Gastroesophageal sphincter (tissue), 4 donors: ENCODE data around the gene AFTPH. TPM values are rescaled to one million over a fixed set of nuclear protein-coding genes. Genes with fewer than 3 reads are reported as not detected.

ENCODE experiments used
- ATAC-seq: fragments of 150-250 bp; one replicate; pipeline ENCODE4 v1.9.1; 2016; ENCODE audit warnings: mild to moderate bottlenecking, moderate library complexity
- H3K27ac ChIP-seq, 4 donors: fragments of 200-600 bp; sonication (generic) in 3 of 4; 1 replicate in 3 of 4; 2 replicates in 1 of 4; pipeline ENCODE4 v1.5.1; 2016 to 2019
- H3K27me3 ChIP-seq: fragments of 200-600 bp; sonication (generic); one replicate; pipeline ENCODE4 v1.5.1; 2019
- H3K36me3 ChIP-seq, 2 donors: fragments of 200-600 bp; sonication (generic); one replicate each; pipeline ENCODE4 v1.5.1; 2019; ENCODE audit warnings: control low read depth in 1 of 2
- H3K4me1 ChIP-seq, 3 donors: fragments of 200-600 bp; sonication (generic); 1 replicate in 2 of 3; 2 replicates in 1 of 3; pipeline ENCODE4 v1.5.1; 2016 to 2019; ENCODE audit warnings: control low read depth in 2 of 3
- H3K4me3 ChIP-seq, 2 donors: fragments of 200-600 bp; sonication (generic); one replicate each; pipeline ENCODE4 v1.5.1; 2019; ENCODE audit warnings: mild to moderate bottlenecking in 1 of 2, moderate library complexity in 1 of 2
- H3K9me3 ChIP-seq, 3 donors: fragments of 200-600 bp; sonication (generic); one replicate each; pipeline ENCODE4 v1.5.1; 2017 to 2019; ENCODE audit warnings: control low read depth in 2 of 3
- CTCF ChIP-seq, 4 experiments: fragments of 200-600 bp in 2 of 4; fragments of 450-650 bp in 2 of 4; sonication (generic) in 1 of 4; IDR thresholded peaks; one replicate each; pipeline ENCODE4 v1.5.1; 2017 to 2019; ENCODE audit warnings: antibody characterized with exemption in 4 of 4, mild to moderate bottlenecking in 2 of 4, moderate library complexity in 2 of 4
- EP300 ChIP-seq: sonication (generic); formaldehyde crosslinking; IDR thresholded peaks from one replicate; pipeline ENCODE4 v1.6.1; 2017; ENCODE audit warnings: antibody characterized with exemption, mild to moderate bottlenecking
- POLR2A ChIP-seq, 2 donors: fragments of 450-650 bp; IDR thresholded peaks; one replicate each; pipeline ENCODE4 v1.6.1; 2017; ENCODE audit warnings: antibody characterized with exemption in 2 of 2, mild to moderate bottlenecking in 2 of 2, moderate library complexity in 1 of 2
- POLR2AphosphoS5 ChIP-seq: sonication (generic); formaldehyde crosslinking; IDR thresholded peaks from one replicate; pipeline ENCODE4 v1.6.1; 2017; ENCODE audit warnings: antibody characterized with exemption
- WGBS, 2 donors: methylation state at CpG; one replicate each; pipeline ENCODE4 v1.1.5; 2018; ENCODE audit warnings: low coverage in 1 of 2; 5-methylcytosine and 5-hydroxymethylcytosine counted together
- total RNA-seq, 4 donors: library from RNA; depleted of rRNA; stranded (reverse); fragments of >200 nt; gene quantifications; one replicate each; pipeline ENCODE4 v1.1.0, GENCODE V29; 2016

The AFTPH gene
- total RNA-seq, 4 donors from 2014 or later, result 33.0 to 53.5 (median 41.6) TPM

GRCh38 chr2:64542071-64543007 is 18.2 kb downstream of the AFTPH start:
- no peaks in the 10 kb centered on the region for H3K9me3 ChIP-seq
- H3K36me3 ChIP-seq, result no peaks in the 10 kb centered on the region
- peaks cover 0 to 50% (median 0%) of the 10 kb centered on the region in 3 donors for H3K4me1 ChIP-seq
- TF ChIP-seq POLR2A (IDR thresholded peaks at IDR 0.05) (no peak), POLR2AphosphoS5 (no peak), CTCF (IDR thresholded peaks at IDR 0.05) (no peak), EP300 (no peak)
- no peak overlapping the region for H3K4me3 ChIP-seq
- no peaks in the 10 kb centered on the region for H3K27me3 ChIP-seq
- WGBS, 2 donors, result 81 to 85% methylated on average over 4 to 5 of the region's 5 CpGs
- ATAC-seq, result no peak
- no peak overlapping the region for H3K27ac ChIP-seq

DNA sequence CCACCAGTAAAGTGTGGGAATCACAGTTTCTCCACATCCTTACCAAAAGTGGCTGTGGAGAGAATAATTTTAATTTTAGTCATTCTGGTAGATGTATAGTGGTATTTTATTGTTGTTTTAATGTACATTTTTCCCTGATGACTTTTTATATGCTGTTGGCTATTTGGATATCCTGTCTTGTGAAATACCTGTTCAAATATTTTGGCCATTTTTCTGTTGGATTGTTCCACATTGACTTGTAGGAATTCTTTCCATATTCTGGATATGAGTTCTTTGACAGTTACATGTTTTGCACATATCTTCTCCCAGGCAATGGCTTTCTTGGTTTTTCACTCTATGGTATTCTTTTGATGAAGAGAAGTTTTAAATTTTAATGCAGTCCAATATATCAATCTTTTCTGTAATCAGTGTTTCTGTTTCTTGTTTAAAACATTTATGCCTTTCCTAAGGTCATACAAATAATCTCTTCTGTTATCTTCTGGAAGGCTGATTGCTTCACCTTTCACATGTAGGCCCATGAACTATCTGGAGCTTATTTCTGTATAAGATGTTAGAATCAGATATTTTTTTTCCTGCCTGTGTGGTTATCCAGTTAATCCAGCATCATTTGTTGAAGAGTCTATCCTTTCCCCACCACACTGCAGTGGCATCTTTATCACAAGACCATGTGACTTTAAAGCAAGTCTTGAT is 19.0 kb downstream of the AFTPH start:
- Histone ChIP-seq H3K27me3 (no peaks in the 10 kb centered on the region), H3K4me1 (peaks cover 0 to 44% (median 0%) of the 10 kb centered on the region in 3 donors), H3K36me3 (no peaks in the 10 kb centered on the region), H3K4me3 (no peak overlapping the region), H3K27ac (no peak overlapping the region), H3K9me3 (no peaks in the 10 kb centered on the region)
- ATAC-seq, result no peak
- TF ChIP-seq EP300 (no peak), POLR2AphosphoS5 (no peak), CTCF (IDR thresholded peaks at IDR 0.05) (no peak), POLR2A (IDR thresholded peaks at IDR 0.05) (no peak)

DNA sequence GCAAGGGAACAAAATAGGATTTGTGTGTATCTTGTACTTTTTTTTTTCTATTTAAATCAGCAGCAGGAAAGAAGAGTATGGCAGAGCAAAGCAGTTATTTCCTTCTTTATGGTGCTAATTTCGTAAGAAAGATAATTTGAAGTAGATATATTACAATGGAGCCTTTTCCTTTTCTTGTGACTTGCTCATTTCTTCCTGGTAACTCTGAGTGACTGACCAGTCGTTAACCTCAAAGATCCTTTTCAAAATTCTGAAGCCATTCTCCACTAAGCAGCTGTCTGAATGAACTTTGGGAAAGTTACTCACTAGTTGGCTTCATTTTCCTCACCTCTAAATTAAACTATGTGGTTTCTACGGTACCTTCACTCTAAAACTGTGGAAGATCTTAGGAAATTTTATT is 24.6 kb downstream of the AFTPH start:
- WGBS, 2 donors, result 60 to 65% methylated on average over 3 of the region's 3 CpGs

DNA sequence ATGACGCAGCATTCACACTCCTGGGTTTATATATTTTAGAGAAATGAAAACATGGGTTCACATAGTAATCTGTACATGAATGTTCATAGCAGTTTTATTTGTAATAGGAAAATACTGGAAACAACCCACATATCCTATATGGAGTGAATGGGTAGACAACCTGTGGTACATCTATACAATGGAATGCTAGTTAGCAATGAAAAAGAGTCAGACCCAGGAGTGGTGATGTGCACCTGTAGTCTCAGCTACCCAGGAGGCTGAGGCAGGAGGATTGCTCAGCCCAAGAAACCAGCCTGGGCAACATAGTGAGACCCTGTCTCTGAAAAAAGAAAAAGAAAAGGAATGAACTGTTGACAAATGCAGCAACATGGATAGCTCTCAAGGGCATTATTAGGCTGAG is 25.9 kb downstream of the AFTPH start:
- H3K27ac ChIP-seq, result no peak overlapping the region
- no peak overlapping the region for H3K4me3 ChIP-seq
- 100% methylated on average over 1 of the region's 1 CpG for WGBS, 2 donors
- H3K9me3 ChIP-seq, result no peaks in the 10 kb centered on the region
- peaks cover 0 to 8% of the 10 kb centered on the region in 2 donors for H3K36me3 ChIP-seq
- no peak for ATAC-seq
- no peak for TF ChIP-seq EP300
- TF ChIP-seq CTCF (IDR thresholded peaks at IDR 0.05), result no peak
- no peak for TF ChIP-seq POLR2AphosphoS5
- TF ChIP-seq POLR2A (IDR thresholded peaks at IDR 0.05), result no peak
- no peaks in the 10 kb centered on the region for H3K27me3 ChIP-seq
- peaks cover 0 to under 1% (median 0%) of the 10 kb centered on the region in 3 donors for H3K4me1 ChIP-seq

More for the DNA sequence above, 24.6 kb downstream of the AFTPH start:
- TF ChIP-seq EP300, result no peak
- no peak for TF ChIP-seq POLR2A (IDR thresholded peaks at IDR 0.05)
- TF ChIP-seq POLR2AphosphoS5, result no peak
- no peak for TF ChIP-seq CTCF (IDR thresholded peaks at IDR 0.05)
- Histone ChIP-seq H3K27me3 (no peaks in the 10 kb centered on the region), H3K36me3 (peaks cover 0 to 8% of the 10 kb centered on the region in 2 donors), H3K4me1 (peaks cover 0 to 13% (median 0%) of the 10 kb centered on the region in 3 donors), H3K4me3 (no peak overlapping the region), H3K27ac (no peak overlapping the region), H3K9me3 (no peaks in the 10 kb centered on the region)
- ATAC-seq, result no peak
